Stomach (tissue), 9 donors: Measurements from ENCODE around the gene SMG5. TPM values are rescaled to one million over a fixed set of nuclear protein-coding genes. Genes with fewer than 3 reads are reported as not detected.

ENCODE experiments used
- DNase-seq, 2 donors: peaks; one replicate each; pipeline versions ENCODE4 v3.0.0 to v3.0.0-alpha.2; 2013 to 2019
- H3K27ac ChIP-seq, 5 donors: fragments of 200-600 bp in 4 of 5; sonication (generic) in 4 of 5; one replicate each; pipeline ENCODE4 v1.5.1; 2013 to 2019; ENCODE audit warnings: mild to moderate bottlenecking in 1 of 5, moderate library complexity in 1 of 5
- H3K27me3 ChIP-seq, 3 donors: fragments of 200-600 bp; sonication (generic); one replicate each; pipeline ENCODE4 v1.5.1; 2017 to 2019; ENCODE audit warnings: mixed run types in 1 of 3
- H3K36me3 ChIP-seq, 4 donors: fragments of 200-600 bp; sonication (generic); 1 replicate in 3 of 4; 2 replicates in 1 of 4; pipeline ENCODE4 v1.5.1; 2016 to 2019
- H3K4me1 ChIP-seq, 4 donors: fragments of 200-600 bp; sonication (generic); one replicate each; pipeline ENCODE4 v1.5.1; 2016 to 2019
- H3K4me3 ChIP-seq, 4 donors: fragments of 200-600 bp; sonication (generic) in 3 of 4; one replicate each; pipeline ENCODE4 v1.5.1; 2016 to 2019; ENCODE audit warnings: mild to moderate bottlenecking in 1 of 4
- H3K9me3 ChIP-seq, 4 donors: fragments of 200-600 bp; sonication (generic); one replicate each; pipeline ENCODE4 v1.5.1; 2016 to 2019
- EP300 ChIP-seq: sonication (generic); formaldehyde crosslinking; IDR thresholded peaks from one replicate; pipeline ENCODE4 v1.6.1; 2017; ENCODE audit warnings: antibody characterized with exemption
- POLR2A ChIP-seq, 4 donors: fragments of 450-650 bp; IDR thresholded peaks; one replicate each; pipeline ENCODE4 v1.6.1; 2016; ENCODE audit warnings: antibody characterized with exemption in 4 of 4, control low read depth in 2 of 4, mild to moderate bottlenecking in 1 of 4, moderate library complexity in 1 of 4
- POLR2AphosphoS5 ChIP-seq, 3 donors: sonication (generic); formaldehyde crosslinking; IDR thresholded peaks; one replicate each; pipeline ENCODE4 v1.6.1; 2016; ENCODE audit warnings: antibody characterized with exemption in 3 of 3
- WGBS, 5 donors: extraction: QIAGEN DNeasy Blood & Tissue Kit in 3 of 5; methylation state at CpG; one replicate each; pipeline versions ENCODE4 v1.1.5 to v1.1.7; 2013 to 2018; 5-methylcytosine and 5-hydroxymethylcytosine counted together
- intact Hi-C: fragments of 100-400 bp; cut with DNase I; formaldehyde crosslinking; loops from one replicate; pipeline ENCODE4 v1.15.1; 2023; ENCODE audit warnings: low total_unique reads
- polyA plus RNA-seq, 3 donors: library from polyadenylated mRNA; stranded (reverse); fragments of 200-250 nt; gene quantifications; one replicate each; pipeline ENCODE4 v1.2.3, GENCODE V29; 2013
- total RNA-seq, 5 donors: library from RNA; depleted of rRNA; stranded (reverse); fragments of >200 nt; gene quantifications; one replicate each; pipeline versions ENCODE4 v1.1.0 to v1.2.3, GENCODE V29; 2014 to 2016
- TF ChIP-seq, protein P1 (sequence below), 7 experiments: fragments of 450-650 bp in 4 of 7; fragments of 200-600 bp in 3 of 7; sonication (generic) in 3 of 7; IDR thresholded peaks; one replicate each; pipeline ENCODE4 v1.5.1; 2016 to 2019; ENCODE audit warnings: antibody characterized with exemption in 7 of 7, control low read depth in 2 of 7, mild to moderate bottlenecking in 1 of 7
- donor health status: healthy with polysubstance abuse.
- donor health status: Bipolar disorder and iron deficiency.
- donor health status: healthy.

SMG5 gene
- total and polyA plus RNA-seq, 8 donors, result 20.2 to 199 (median 36.5) TPM

DNA sequence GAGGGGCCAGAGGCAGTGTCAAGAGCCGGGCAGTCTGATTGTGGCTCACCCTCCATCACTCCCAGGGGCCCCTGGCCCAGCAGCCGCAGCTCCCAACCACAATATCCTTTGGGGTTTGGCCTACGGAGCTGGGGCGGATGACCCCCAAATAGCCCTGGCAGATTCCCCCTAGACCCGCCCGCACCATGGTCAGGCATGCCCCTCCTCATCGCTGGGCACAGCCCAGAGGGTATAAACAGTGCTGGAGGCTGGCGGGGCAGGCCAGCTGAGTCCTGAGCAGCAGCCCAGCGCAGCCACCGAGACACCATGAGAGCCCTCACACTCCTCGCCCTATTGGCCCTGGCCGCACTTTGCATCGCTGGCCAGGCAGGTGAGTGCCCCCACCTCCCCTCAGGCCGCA lies 40.7 kb downstream of the SMG5 start, which contains the start of gene BGLAP:
Gene BGLAP (plus strand): TSS at position 259 of the 400 bp plus-strand sequence. CDS start 48 bp downstream, at position 307.
- H3K27ac ChIP-seq, result no peak within 1 kb of the TSS
- DNase-seq, result no peak
- H3K4me3 ChIP-seq, result no peak within 1 kb of the TSS
- H3K4me1 ChIP-seq, result peaks cover 15 to 24% (median 22%) of the 10 kb centered on the region in 4 donors
- intact Hi-C loops, result no loop called here
- H3K36me3 ChIP-seq, result peaks cover 24 to 62% (median 52%) of the 10 kb centered on the region in 4 donors
- H3K27me3 ChIP-seq, result peaks cover 0 to 31% (median 9%) of the 10 kb centered on the region in 3 donors
- 67 to 86% (median 82%) methylated on average over 7 to 14 of the region's 14 CpGs for WGBS, 5 donors
- no peaks in the 10 kb centered on the region for H3K9me3 ChIP-seq
- no peak for TF ChIP-seq EP300
- no peak for TF ChIP-seq POLR2A (IDR thresholded peaks at IDR 0.05)
- TF ChIP-seq, protein P1, sequence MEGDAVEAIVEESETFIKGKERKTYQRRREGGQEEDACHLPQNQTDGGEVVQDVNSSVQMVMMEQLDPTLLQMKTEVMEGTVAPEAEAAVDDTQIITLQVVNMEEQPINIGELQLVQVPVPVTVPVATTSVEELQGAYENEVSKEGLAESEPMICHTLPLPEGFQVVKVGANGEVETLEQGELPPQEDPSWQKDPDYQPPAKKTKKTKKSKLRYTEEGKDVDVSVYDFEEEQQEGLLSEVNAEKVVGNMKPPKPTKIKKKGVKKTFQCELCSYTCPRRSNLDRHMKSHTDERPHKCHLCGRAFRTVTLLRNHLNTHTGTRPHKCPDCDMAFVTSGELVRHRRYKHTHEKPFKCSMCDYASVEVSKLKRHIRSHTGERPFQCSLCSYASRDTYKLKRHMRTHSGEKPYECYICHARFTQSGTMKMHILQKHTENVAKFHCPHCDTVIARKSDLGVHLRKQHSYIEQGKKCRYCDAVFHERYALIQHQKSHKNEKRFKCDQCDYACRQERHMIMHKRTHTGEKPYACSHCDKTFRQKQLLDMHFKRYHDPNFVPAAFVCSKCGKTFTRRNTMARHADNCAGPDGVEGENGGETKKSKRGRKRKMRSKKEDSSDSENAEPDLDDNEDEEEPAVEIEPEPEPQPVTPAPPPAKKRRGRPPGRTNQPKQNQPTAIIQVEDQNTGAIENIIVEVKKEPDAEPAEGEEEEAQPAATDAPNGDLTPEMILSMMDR (IDR thresholded peaks at IDR 0.05), result no peak
- TF ChIP-seq POLR2AphosphoS5 (IDR thresholded peaks at IDR 0.05), result no peak

DNA sequence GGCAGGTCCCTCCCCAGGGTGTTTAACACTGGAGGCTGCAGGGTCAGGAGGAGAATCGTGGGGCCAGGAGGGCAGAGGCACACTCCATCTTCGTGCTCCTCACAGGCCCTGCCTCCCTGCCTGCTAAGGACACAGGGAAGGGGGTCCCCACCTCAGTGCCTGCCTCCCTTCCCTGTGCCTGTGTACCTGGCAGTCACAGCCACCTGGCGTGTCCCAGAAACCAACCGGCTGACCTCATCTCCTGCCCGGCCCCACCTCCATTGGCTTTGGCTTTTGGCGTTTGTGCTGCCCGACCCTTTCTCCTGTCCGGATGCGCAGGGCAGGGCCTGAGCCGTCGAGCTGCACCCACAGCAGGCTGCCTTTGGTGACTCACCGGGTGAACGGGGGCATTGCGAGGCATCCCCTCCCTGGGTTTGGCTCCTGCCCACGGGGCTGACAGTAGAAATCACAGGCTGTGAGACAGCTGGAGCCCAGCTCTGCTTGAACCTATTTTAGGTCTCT lies 41.3 kb downstream of the SMG5 start:
- Histone ChIP-seq H3K4me3 (no peak overlapping the region), H3K9me3 (no peaks in the 10 kb centered on the region), H3K27ac (no peak overlapping the region), H3K36me3 (peaks cover 30 to 68% (median 58%) of the 10 kb centered on the region in 4 donors), H3K27me3 (peaks cover 0 to 26% (median 9%) of the 10 kb centered on the region in 3 donors), H3K4me1 (peaks cover 12 to 18% (median 16%) of the 10 kb centered on the region in 4 donors)
- intact Hi-C loops, result no loop called here
- 57 to 75% (median 65%) methylated on average over 13 to 15 of the region's 15 CpGs for WGBS, 5 donors
- DNase-seq, result no peak
- TF ChIP-seq POLR2AphosphoS5 (IDR thresholded peaks at IDR 0.05) (no peak), EP300 (no peak)

DNA sequence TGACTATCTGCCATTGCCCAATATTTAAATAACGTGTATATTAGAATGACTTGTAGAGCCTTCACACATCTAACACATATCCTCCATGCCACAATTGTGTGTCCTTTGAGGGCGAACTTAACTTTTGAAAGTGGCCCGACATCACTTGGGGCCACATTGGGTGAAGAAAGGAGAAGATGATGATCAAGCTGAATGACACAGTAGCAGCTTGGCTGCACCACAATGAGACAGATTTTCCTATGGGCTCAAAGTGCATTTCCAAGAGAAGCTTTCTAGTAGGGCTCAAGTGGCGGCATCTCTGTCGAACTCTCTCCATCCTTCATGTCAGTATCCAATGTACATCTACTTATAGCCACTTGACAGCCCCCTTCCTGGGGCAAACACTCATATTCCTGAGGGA lies 44.4 kb downstream of the SMG5 start:
- 93 to 97% (median 95%) methylated on average over 5 of the region's 5 CpGs for WGBS, 5 donors
- no peak for DNase-seq
- Histone ChIP-seq H3K27me3 (no peaks in the 10 kb centered on the region), H3K36me3 (peaks cover 52 to 91% (median 89%) of the 10 kb centered on the region in 4 donors), H3K4me1 (no peaks in the 10 kb centered on the region), H3K4me3 (no peak overlapping the region), H3K9me3 (no peaks in the 10 kb centered on the region), H3K27ac (no peak overlapping the region)
- TF ChIP-seq EP300 (no peak), POLR2A (IDR thresholded peaks at IDR 0.05) (no peak), POLR2AphosphoS5 (IDR thresholded peaks at IDR 0.05) (no peak)
- TF ChIP-seq, protein P1 (IDR thresholded peaks at IDR 0.05), result no peak
- intact Hi-C loops, result no loop called here

DNA sequence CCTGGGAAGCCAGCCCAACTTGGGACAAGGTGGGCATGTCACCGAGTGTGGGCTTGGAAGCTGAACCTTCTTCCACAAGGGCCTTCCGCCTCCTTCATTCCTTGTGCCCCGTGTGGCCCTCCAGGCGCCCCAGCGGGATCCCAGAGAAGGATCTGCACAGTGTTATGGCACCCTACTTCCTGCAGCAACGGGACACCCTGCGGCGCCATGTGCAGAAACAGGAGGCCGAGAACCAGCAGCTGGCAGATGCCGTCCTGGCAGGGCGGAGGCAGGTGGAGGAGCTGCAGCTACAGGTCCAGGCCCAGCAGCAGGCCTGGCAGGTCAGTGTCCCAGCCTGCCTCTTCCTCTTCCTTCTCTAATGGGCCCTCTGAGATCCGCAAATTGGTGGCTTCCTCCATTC lies 46.5 kb downstream of the SMG5 start:
- WGBS, 5 donors, result 89 to 95% (median 93%) methylated on average over 5 to 12 of the region's 12 CpGs
- Histone ChIP-seq H3K36me3 (peaks cover 52 to 95% (median 91%) of the 10 kb centered on the region in 4 donors), H3K27me3 (no peaks in the 10 kb centered on the region), H3K4me3 (no peak overlapping the region), H3K27ac (no peak overlapping the region), H3K4me1 (no peaks in the 10 kb centered on the region), H3K9me3 (no peaks in the 10 kb centered on the region)
- intact Hi-C loops, result no loop called here
- no peak for DNase-seq
- TF ChIP-seq, protein P1 (IDR thresholded peaks at IDR 0.05), result no peak
- TF ChIP-seq POLR2A (IDR thresholded peaks at IDR 0.05), result no peak
- TF ChIP-seq POLR2AphosphoS5 (IDR thresholded peaks at IDR 0.05), result no peak
- no peak for TF ChIP-seq EP300
